NB4 (cell line): Measurements from ENCODE around the gene TRIM42.

Source experiments
- DNase-seq: peaks from one replicate; pipeline ENCODE4 v3.0.0; 2010; ENCODE audit warnings: low read depth
- H3K4me3 ChIP-seq: one replicate; pipeline ENCODE4 v1.5.1; 2011; ENCODE audit warnings: mild to moderate bottlenecking, low read depth, low read length, moderate library complexity
- CTCF ChIP-seq: IDR thresholded peaks from one replicate; pipeline ENCODE4 v1.5.1; 2012; ENCODE audit warnings: low read depth, low read length
- MAX ChIP-seq: IDR thresholded peaks from 2 replicates; pipeline ENCODE4 v1.6.1; 2011; ENCODE audit warnings: low read depth, low read length
- MYC ChIP-seq: IDR thresholded peaks from 2 replicates; pipeline ENCODE4 v1.6.1; 2011; ENCODE audit warnings: low read depth, low read length
- POLR2A ChIP-seq: IDR thresholded peaks from 2 replicates; pipeline ENCODE4 v1.6.1; 2011; ENCODE audit warnings: mild to moderate bottlenecking; ENCODE audit not compliant: insufficient read length; ENCODE audit errors: extremely low read depth

TRIM42 gene

GRCh38 chr3:140703496-140703895 is 25.6 kb downstream of the TRIM42 start:
- no peak for DNase-seq
- no peak overlapping the region for H3K4me3 ChIP-seq
- TF ChIP-seq CTCF (no peak), POLR2A (no peak), MYC (no peak), MAX (no peak)

- DNase-seq = no peak
- H3K4me3 ChIP-seq = no peak overlapping the region
- no peak for TF ChIP-seq MAX
- TF ChIP-seq CTCF = no peak
- TF ChIP-seq MYC = no peak
- no peak for TF ChIP-seq POLR2A
Measured at GRCh38 chr3:140704733-140705132, 26.9 kb downstream of the TRIM42 start.

GRCh38 chr3:140705954-140706353 is 28.1 kb downstream of the TRIM42 start:
- TF ChIP-seq POLR2A (no peak), CTCF (no peak), MAX (no peak), MYC (no peak)
- DNase-seq = no peak
- no peak overlapping the region for H3K4me3 ChIP-seq

- no peak for TF ChIP-seq CTCF
- no peak for TF ChIP-seq MAX
- TF ChIP-seq MYC = no peak
- no peak for TF ChIP-seq POLR2A
- DNase-seq = no peak
- H3K4me3 ChIP-seq = no peak overlapping the region
Measured at GRCh38 chr3:140706360-140706759, 28.5 kb downstream of the TRIM42 start.

GRCh38 chr3:140708815-140709214 is 31.0 kb downstream of the TRIM42 start:
- no peak overlapping the region for H3K4me3 ChIP-seq
- TF ChIP-seq MYC (no peak), CTCF (no peak), MAX (no peak), POLR2A (no peak)
- no peak for DNase-seq

GRCh38 chr3:140709751-140710150 is 31.9 kb downstream of the TRIM42 start:
- TF ChIP-seq POLR2A (no peak), CTCF (no peak), MYC (no peak), MAX (no peak)
- no peak overlapping the region for H3K4me3 ChIP-seq
- no peak for DNase-seq
